Motor neuron (in vitro differentiated cells): ENCODE results near the gene SYT3. TPM values are rescaled to one million over a fixed set of nuclear protein-coding genes. Genes with fewer than 3 reads are reported as not detected.

ENCODE experiments used
- ATAC-seq, 8 experiments: fragments of 200-7000 bp; cut with Tn5 transposase; replicated peaks in 6 of 8; 2 replicates each; pipeline ENCODE4 v1.8.0; 2021; ENCODE audit warnings: mild to moderate bottlenecking in 8 of 8, moderate library complexity in 8 of 8
- H3K27ac ChIP-seq, 2 donors: fragments of 250-450 bp; sonication (Bioruptor Pico); 2 replicates each; pipeline ENCODE4 v1.9.0; 2021; ENCODE audit warnings: antibody characterized with exemption in 2 of 2, mild to moderate bottlenecking in 2 of 2, moderate library complexity in 1 of 2
- H3K4me1 ChIP-seq, 2 donors: fragments of 250-450 bp; sonication (Bioruptor Pico); replicated peaks in 1 of 2; 2 replicates each; pipeline ENCODE4 v1.6.1; 2021; ENCODE audit warnings: antibody characterized with exemption in 2 of 2, mild to moderate bottlenecking in 2 of 2, moderate library complexity in 1 of 2
- H3K4me3 ChIP-seq, 5 donors: fragments of 250-450 bp; sonication (Bioruptor Pico); 2 replicates each; pipeline ENCODE4 v1.9.0; 2021; ENCODE audit warnings: antibody characterized with exemption in 5 of 5, mild to moderate bottlenecking in 5 of 5, moderate library complexity in 4 of 5
- WGBS, 10 experiments: fragments of 450-650 bp; shearing (Covaris generic); methylation state at CpG; one replicate each; pipeline ENCODE4 v1.0.0; 2022; 5-methylcytosine and 5-hydroxymethylcytosine counted together
- in situ Hi-C, 9 experiments: fragments of 400-800 bp; cut with MboI; loops; one replicate each; pipeline ENCODE4 v1.15.0; 2021; ENCODE audit warnings: low sequenced_read_pairs in 9 of 9, low pct_unique_long_range_greater_than_20kb in 2 of 9; ENCODE audit not compliant: unreplicated experiment in 9 of 9
- total RNA-seq, 8 experiments: library from RNA; unstranded; fragments of 300-600 nt; gene quantifications; 2 replicates each; pipeline versions ENCODE4 v1.2.3 to v1.2.4, GENCODE V29; 2022

The SYT3 gene
- total RNA-seq, 8 experiments from 2014 or later, result 0.31 to 12.5 (median 3.4) TPM

GRCh38 chr19:50668879-50669278, 29.2 kb upstream of the SYT3 start:
- Histone ChIP-seq H3K4me3 (no peak overlapping the region), H3K27ac (no peak overlapping the region), H3K4me1 (peaks cover 0 to 6% of the 10 kb centered on the region in 2 donors)
- WGBS, 10 experiments, result no CpG with 5 or more reads among the region's 20 CpGs
- in situ Hi-C loops, result no loop called here
- ATAC-seq, result peak in 1 of 8 experiments; percentile 12

GRCh38 chr19:50668416-50668815, 28.7 kb upstream of the SYT3 start:
- H3K27ac ChIP-seq, result no peak overlapping the region
- peak in 4 of 8 experiments; percentile 7 to 12 (median 10) for ATAC-seq
- peaks cover 0 to 6% of the 10 kb centered on the region in 2 donors for H3K4me1 ChIP-seq
- no peak overlapping the region for H3K4me3 ChIP-seq
- in situ Hi-C loops, result no loop called here
- no CpG with 5 or more reads among the region's 49 CpGs for WGBS, 10 experiments

- no CpG with 5 or more reads among the region's 58 CpGs for WGBS, 10 experiments
- H3K4me1 ChIP-seq, result peaks cover 0 to 6% of the 10 kb centered on the region in 2 donors
- in situ Hi-C loops, result no loop called here
- no peak overlapping the region for H3K4me3 ChIP-seq
- H3K27ac ChIP-seq, result no peak overlapping the region
- peak in 6 of 8 experiments; percentile 5 to 17 (median 7) for ATAC-seq
Measured at GRCh38 chr19:50667759-50668231, 28.1 kb upstream of the SYT3 start.

GRCh38 chr19:50667177-50667758, 27.6 kb upstream of the SYT3 start:
- peak overlapping the region in 1 of 5 donors; percentile 4 for H3K4me3 ChIP-seq
- no peak overlapping the region for H3K27ac ChIP-seq

GRCh38 chr19:50666346-50667176, 26.9 kb upstream of the SYT3 start:
- in situ Hi-C loops, result no loop called here
- H3K27ac ChIP-seq, result no peak overlapping the region

More at GRCh38 chr19:50667177-50667758, 27.6 kb upstream of the SYT3 start:
- peaks cover 0 to 6% of the 10 kb centered on the region in 2 donors for H3K4me1 ChIP-seq
- ATAC-seq, result peak in 4 of 8 experiments; percentile 4 to 28 (median 16)
- 0% methylated on average over 3 of the region's 56 CpGs; no CpG with 5 or more reads in 9 of the 10 experiments for WGBS, 10 experiments
- in situ Hi-C loops, result no loop called here

GRCh38 chr19:50664204-50664603, 24.5 kb upstream of the SYT3 start:
- no peak overlapping the region for H3K27ac ChIP-seq
- in situ Hi-C loops, result no loop called here
- peaks cover 0 to 6% of the 10 kb centered on the region in 2 donors for H3K4me1 ChIP-seq
- H3K4me3 ChIP-seq, result no peak overlapping the region
- ATAC-seq, result no peak
- WGBS, 10 experiments, result 0 to 85% (median 60%) methylated on average over 1 to 4 of the region's 6 CpGs; no CpG with 5 or more reads in 5 of the 10 experiments

More at GRCh38 chr19:50666346-50667176, 26.9 kb upstream of the SYT3 start:
- no peak overlapping the region for H3K4me3 ChIP-seq
- WGBS, 10 experiments, result no CpG with 5 or more reads among the region's 47 CpGs
- H3K4me1 ChIP-seq, result peaks cover 0 to 6% of the 10 kb centered on the region in 2 donors
- ATAC-seq, result peak in 5 of 8 experiments; percentile 5 to 17 (median 13)

- no peak for ATAC-seq
- no peak overlapping the region for H3K27ac ChIP-seq
- H3K4me3 ChIP-seq, result no peak overlapping the region
- in situ Hi-C loops, result no loop called here
- peaks cover 0 to 6% of the 10 kb centered on the region in 2 donors for H3K4me1 ChIP-seq
- WGBS, 10 experiments, result 10 to 100% (median 70%) methylated on average over 1 of the region's 1 CpG; no CpG with 5 or more reads in 5 of the 10 experiments
Measured at GRCh38 chr19:50663482-50663790, 23.8 kb upstream of the SYT3 start.

GRCh38 chr19:50662651-50663481, 23.2 kb upstream of the SYT3 start:
- no peak for ATAC-seq
- H3K27ac ChIP-seq, result no peak overlapping the region
- H3K4me3 ChIP-seq, result no peak overlapping the region
- 21 to 88% (median 55%) methylated on average over 2 to 14 of the region's 16 CpGs; no CpG with 5 or more reads in 2 of the 10 experiments for WGBS, 10 experiments
- in situ Hi-C loops, result no loop called here
- H3K4me1 ChIP-seq, result peaks cover 0 to 6% of the 10 kb centered on the region in 2 donors

GRCh38 chr19:50661766-50662650, 22.3 kb upstream of the SYT3 start:
- ATAC-seq, result no peak
- Histone ChIP-seq H3K4me1 (peaks cover 3 to 4% of the 10 kb centered on the region in 2 donors), H3K27ac (no peak overlapping the region), H3K4me3 (no peak overlapping the region)
- 33 to 90% (median 80%) methylated on average over 1 to 4 of the region's 49 CpGs; no CpG with 5 or more reads in 4 of the 10 experiments for WGBS, 10 experiments
- in situ Hi-C loops, result no loop called here

- Histone ChIP-seq H3K27ac (no peak overlapping the region), H3K4me1 (peaks cover 3 to 4% of the 10 kb centered on the region in 2 donors), H3K4me3 (no peak overlapping the region)
- no peak for ATAC-seq
- in situ Hi-C loops, result no loop called here
- whole genome bisulfite sequencing, 10 experiments, result 24 to 100% (median 75%) methylated on average over 2 to 8 of the region's 10 CpGs
Measured at GRCh38 chr19:50661023-50661422, 21.3 kb upstream of the SYT3 start.

GRCh38 chr19:50660088-50660366, 20.3 kb upstream of the SYT3 start:
- 0 to 60% (median 51%) methylated on average over 1 to 4 of the region's 6 CpGs; no CpG with 5 or more reads in 5 of the 10 experiments for WGBS, 10 experiments
- Histone ChIP-seq H3K4me1 (peaks cover 3 to 4% of the 10 kb centered on the region in 2 donors), H3K4me3 (peak overlapping the region in 3 of 5 donors; percentile 41 to 77 (median 58)), H3K27ac (no peak overlapping the region)
- in situ Hi-C loops, result no loop called here
- no peak for ATAC-seq
